HG03060 (cell line): ENCODE data around the gene RNGTT.
"Not testable (repeated sequence)": the region's sequence is repeated elsewhere in the genome, so short reads cannot be mapped to it uniquely, and the experiment has no call there.

ENCODE experiments used
- ATAC-seq: cut with Tn5 transposase; IDR thresholded peaks from one replicate; pipeline ENCODE4 v1.9.1; 2021; ENCODE audit warnings: low read depth, moderate number of reproducible peaks; ENCODE audit not compliant: unreplicated experiment

RNGTT gene

DNA sequence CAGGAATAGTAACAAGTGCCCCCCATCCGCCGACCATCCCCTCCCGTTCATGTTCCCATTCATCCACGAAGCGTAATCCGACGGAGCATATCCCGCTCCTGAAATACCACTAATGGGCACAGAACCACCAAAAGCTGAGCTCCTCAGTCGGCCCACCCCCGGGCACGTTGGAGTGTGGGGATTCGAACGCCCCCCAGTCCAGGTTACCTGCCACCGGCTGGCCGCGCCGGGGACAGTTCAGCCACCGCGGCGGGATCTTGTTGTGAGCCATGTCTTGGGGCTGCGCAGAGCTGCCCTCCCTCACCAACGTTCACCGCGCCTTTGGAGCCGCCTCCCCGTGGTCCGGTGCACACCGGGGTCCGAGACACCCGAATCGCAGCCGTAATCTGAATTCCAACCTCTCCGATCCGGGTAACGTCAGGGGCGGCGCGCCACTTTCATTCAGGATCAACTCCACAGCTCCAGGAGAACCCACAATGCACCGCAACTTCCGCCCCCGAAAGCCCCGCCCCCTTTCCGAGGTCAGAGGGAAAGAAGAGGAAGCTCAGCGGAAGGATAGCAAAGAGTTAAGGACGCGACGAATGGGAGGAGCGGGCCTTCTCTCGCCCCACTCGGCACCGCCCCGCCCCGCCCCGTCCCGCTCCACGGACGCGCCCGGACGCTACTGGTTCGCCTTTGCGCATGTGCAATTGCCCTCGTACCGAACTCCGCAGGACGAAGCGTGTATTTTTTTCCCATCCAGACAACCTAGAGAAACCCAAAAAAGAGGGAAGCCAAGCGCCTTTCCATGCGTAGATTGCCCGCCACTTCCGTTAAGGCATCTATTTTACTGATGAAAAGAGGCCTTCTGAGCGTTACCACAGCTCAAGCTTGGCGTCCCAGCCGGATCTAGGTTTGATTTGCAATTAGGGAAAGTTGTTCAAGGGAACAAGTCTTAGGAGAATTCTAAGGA lies at the start of gene RNGTT:
RNGTT (minus strand) TSS at position 480 of the 952 bp plus-strand sequence; CDS start at position 271, 209 bp downstream.
- ATAC-seq, result peak; percentile 88

DNA sequence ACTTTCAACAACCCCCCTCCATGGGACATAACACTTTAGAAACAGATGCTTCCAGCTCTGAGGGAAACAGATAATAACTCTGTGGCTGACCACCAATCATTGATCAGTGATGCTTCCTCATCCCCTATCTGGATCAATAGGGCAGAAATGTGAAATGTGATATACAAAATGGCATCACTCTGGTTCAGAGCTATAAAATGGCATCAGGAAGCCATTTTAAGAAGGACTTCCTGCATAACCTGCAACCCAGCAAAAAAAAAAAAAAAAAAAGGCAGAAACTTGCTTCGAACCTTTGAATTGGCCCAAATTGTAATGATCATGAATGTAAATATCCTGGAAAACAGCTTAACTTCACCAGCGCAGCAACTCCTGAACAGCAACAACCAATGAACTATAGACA lies 48.0 kb upstream of the RNGTT start:
- ATAC-seq, result no peak

DNA sequence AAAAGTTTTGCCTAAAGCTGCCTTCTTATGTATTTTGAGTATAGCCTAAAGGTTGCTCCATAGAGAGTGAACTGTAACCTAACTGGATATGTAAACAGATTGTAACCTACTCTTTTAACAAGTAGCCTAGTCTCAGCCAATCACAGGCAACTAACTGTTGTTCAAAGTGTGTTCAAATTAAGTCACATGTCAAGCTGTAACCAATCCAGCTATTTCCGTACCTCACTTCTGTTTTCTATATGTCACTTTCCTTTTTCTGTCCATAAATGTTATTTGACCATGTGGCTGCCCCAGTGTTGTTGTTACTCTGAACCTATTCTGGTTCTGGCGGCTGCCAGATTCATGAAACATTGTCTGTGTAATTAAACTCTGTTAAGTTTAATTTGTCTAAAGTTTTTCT lies 47.4 kb upstream of the RNGTT start:
- ATAC-seq, result no peak

DNA sequence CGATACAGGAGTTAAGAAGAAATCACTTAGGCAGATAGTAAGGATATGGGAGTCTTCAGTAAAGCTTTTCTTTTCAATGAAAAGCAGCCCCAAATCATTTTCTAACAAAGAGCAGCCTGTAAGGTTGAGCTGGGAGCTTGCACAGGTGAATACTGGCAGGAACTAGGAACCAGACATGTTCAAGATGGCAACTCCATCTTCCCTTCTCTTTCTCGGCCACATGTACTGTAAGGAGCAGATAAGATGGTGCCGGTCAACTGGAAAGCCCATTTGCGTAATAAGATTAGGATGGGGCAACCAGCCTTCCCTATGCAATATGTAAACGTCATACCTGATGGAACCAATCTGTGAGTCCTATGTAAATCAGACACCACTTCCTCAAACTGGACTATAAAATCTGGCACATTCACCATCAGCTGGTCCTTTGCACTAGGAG lies 46.2 kb upstream of the RNGTT start:
- ATAC-seq, result no peak

DNA sequence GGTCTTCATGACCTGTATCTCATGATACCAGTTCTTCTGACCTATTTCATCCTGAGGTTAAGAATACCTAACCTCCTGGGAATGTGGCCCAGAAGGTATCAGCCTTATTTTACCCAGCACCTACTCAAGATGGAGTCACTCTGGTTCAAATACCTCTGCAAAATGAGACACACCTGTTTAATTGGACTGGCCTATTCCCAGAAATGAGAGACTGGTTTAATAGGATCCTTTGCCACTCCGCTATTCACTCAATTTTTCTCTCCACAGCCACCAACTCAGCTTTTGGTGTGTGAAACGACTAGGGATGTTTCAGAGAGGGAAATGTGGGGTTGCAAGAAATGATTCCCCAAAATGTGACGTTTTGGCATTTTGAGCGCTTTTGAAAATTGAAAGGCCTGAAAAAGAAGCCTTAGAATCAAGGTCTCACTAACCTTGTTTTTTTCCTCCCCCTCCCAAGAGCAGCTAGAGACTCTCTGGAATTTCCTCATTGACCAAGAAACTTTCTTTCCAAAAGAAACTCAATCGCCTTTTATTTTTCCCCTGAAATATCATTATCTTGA lies 45.5 kb upstream of the RNGTT start:
- ATAC-seq, result no peak

DNA sequence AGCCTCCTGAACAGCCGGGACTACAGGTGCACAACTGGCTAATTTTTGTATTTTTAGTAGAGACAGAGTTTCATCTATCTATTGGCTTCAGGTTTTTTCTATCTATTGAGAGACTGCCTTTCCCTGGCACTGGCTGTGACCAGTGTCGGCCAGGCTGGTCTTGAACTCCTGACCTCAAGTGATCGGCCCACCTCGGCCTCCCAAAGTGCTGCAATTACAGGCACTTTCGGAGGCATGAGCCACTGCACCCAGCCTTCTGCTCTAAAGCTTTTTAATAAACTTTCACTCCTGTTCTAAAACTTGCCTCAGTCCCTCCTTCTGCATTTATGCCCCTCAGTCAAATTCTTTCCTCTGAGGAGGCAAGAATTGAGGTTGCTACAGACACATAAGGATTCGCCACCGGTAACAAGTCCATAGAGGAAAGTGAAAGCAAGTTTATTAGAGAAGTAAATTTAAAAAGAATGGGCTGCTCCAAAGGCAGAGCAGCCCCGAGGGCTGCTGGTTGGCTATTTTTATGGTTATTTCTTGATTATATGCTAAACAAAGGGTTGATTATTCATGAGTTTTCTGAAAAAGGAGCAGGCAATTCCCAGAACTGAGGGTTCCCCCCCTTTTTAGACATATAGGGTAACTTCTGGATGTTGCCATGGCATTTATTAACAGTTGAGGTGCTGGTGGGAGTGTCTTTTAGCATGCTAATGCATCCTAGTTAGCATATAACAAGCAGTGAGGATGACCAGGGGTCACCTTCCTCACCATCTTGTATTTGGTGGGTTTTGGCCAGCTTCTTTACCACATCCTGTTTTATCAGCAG lies 44.8 kb upstream of the RNGTT start:
- no peak for ATAC-seq

DNA sequence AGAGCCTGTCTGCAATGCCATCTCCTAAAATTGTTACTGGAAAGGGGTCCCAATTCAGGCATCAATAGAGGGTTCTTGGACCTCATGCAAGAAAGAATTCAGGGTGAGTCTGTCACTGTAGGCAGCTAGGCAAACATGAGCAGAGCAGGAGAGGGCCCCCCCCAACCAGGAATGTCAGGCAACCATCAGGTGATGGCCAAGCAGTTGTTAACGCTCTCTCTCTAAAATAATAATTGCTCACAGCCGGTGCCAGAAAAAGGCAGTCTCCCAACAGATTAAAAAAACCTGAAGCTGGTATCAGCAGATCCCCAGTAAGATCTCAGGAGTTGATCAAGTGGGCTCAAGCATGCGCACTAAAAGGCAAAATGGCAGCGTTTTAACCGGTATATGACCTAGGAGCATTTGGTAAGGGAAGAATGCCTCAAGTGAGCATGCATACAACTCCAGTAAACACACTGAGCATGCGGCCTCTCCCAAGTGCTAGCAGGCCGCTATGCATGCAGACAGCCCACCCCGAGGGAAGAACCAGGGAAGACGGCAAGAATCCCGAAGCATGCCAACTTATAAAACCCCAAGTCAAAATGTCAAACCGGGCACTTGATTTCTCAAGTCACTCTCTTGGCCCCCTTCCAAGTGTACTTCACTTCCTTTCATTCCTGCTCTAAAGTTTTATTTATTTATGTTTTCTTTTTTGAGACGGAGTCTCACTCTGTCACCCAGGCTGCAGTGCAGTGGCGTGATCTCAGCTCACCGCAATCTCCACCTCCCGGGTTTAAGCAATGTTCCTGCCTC lies 44.0 kb upstream of the RNGTT start:
- ATAC-seq, result no peak

DNA sequence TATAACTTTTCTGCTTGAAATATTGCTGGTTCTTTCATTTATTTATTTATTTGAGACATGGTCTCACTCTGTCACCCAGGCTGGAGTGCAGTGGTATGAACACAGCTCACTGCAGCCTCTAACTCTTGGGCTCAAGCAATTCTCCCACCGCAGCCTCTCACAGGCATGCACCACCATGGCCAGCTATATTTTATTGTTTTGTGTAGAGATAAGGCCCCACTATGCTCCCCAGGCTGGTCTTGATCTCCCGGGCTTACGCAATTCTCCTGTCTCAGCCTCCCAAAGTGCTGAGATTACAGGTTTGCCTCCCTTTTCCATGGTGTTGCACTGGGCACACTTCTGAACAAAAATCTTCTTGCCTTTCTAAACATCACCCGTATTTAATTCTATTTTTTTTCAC lies 39.1 kb upstream of the RNGTT start:
- ATAC-seq, result no peak

DNA sequence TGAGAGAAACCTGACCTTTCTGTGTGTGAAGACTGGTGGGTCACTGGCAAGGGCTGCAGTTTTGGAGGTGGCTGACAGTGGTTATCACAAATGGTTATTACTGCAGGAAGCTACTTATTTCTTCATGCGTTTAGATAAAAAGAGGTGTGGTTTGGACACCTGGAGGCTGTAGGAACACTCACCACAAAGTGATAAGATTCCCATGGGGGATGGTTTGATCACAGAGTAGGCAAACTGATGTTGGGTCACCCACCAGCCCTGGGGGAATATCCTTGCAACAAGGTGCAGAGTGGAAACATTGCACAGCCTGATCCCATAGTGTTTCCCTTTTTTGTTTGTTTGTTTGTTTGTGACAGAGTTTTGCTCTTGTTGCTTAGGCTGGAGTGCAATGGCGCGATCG lies 33.9 kb upstream of the RNGTT start:
- no peak for ATAC-seq

DNA sequence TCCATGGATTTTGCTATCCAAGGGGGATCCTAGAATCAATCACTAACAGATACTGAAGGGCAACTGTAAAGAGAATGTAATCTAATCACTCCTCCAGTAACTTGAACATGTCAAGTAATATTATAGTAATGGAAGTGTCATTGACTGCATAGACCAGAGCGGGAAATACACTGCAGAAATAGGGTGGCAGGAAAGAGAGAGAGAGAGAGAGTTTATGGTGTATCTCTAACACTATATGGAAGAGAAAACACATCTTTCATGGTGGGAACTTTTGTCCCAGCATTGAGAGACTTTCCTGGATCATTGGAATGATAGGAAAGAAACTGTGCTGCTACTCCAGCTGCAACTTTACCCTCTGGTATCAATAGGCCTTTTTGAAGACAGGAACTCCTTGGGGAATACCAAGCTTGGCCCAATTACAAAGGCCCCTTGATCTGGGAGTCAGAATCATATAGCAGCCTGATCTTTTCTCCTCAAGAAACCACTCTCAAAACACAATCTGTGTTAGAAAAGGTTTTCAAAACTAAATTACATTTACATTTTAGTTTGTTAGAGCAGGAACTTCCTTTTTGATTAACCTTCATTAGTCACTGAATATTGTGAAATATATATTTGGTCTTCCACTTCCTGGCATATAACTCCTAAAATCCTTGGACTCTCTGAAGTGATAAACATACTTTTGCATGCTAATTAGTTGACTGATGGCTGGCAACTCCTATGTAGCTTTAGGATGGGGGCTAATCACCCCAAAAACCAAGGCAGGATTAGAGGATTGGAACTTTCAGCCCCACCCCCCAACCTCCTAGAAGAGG lies 29.5 kb upstream of the RNGTT start:
- ATAC-seq, result no peak

DNA sequence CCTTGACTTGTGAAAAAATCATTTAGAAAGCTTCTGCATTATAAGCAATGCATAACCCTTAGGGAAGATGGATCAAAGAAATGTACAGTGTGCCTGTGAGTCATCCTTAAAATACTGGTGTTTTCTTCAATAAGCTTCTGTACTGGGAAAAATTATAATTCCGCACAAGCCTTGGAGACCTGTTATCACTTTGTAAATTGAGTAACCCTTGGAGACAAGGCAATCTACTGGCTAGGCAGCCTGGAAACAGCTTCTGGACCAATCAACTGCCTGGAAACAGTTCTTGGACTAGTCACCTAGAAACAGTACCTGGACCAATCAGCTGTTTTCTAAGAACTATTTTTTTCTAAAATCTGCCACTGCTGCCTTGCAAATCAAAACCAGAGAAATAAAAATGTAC lies 25.8 kb upstream of the RNGTT start:
- no peak for ATAC-seq

DNA sequence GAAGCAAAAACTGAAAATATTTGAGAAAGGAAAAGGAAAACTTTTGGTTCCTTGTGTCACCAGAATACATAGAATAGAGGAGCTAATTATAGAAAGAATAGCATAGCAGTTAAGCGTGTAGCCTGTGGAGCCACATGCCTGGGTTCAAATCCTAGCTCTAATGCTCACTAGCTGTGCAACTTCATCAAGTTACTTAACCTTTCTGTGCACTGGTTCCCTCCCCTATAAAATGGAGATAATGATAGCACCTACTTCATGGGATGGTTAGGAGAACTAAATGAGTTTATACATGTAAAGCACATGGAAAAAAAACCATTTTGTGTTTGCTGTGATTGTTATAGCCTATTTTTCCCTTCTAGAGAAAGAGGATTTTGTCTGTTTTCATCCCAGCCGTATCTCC lies 24.5 kb upstream of the RNGTT start:
- ATAC-seq, result no peak

DNA sequence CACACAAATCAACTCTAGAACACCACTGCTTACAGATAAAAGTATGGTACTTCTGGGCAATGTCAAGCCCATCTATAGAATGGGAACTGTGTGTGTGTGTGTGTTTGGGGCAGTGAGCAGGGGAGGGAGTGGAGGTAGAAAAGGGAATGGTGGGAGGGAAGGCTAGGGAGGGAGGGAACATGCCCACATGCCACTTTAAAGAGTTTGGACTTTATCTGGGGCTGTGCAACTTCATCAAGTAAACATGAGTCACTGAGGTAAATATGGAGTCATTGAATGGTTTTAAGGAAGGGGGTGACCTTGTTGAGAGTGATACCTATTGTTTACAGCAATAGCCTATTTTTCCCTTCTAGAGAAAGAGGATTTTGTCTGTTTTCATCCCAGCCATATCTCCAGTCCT lies 22.5 kb upstream of the RNGTT start:
- no peak for ATAC-seq

DNA sequence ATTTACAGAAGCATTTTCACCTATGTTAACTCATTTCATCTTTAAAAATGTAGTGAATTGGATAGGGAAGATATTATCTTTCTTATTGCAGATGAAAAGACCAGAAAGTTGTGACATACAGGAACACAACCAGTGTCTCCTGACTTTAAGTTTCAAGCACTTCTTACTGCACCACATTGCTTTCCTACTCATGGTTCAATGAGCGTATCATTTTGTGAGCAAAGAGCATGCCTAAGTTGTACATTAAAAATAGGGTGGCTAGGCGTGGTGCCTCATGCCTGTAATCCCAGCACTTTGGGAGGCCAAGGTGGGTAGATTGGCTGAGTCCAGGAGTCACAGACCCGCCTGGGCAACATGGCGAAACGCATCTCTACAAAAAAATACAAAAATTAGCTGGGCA lies 21.2 kb upstream of the RNGTT start:
- ATAC-seq, result no peak

DNA sequence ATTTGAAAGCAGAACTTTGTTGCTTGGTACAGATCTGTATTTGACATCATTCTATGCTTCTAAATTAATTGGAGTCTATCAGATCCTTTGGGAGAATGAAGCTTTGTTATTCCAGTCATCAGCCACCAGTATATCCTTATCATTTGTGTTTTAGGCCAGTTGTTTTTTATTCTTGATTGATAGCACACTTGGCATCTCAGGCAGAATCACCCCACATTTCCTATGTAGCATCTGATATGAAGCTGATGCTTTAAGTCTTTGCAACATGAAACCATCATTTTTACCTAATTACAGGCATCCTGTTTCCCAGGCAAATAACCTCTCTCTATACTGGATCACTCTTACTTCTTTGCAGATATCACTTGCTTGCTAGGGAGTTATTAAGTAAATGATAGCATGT lies 20.7 kb upstream of the RNGTT start:
- no peak for ATAC-seq

DNA sequence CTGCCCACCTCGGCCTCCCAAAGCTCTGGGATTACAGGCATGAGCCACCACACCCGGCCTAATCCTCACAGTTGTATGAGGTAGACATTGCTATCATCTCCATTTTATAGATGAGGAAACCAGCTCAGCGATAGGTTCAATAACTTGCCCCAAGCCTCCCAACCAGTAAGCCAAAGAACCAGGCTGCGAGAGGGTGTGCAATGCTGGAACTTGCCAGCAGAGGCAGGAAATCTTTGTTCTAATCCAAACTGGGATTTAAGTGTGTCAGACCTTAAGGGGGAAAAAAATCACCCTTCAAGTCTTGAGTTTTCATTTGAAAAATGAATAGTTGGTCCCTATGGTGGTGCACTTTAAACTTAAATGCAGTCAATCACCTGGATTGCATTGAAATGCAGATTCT lies 20.1 kb upstream of the RNGTT start:
- no peak for ATAC-seq

DNA sequence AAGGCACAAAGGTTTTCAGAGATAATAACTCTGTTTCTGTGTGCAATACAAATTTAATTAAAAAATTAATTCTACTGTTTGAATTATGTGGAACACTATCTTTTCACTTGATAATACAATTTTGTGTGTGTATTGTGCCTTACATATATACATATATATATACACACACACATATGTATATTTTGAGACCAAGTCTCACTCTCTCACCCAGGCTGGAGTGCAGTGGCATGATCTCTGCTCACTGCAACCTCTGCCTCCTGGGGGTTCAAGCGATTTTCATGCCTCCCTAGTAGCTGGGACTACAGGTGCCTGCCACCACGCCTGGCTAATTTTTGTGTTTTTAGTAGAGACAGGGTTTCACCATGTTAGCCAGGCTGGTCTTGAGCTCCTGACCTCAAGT lies 19.7 kb upstream of the RNGTT start:
- not testable (repeated sequence) for ATAC-seq

DNA sequence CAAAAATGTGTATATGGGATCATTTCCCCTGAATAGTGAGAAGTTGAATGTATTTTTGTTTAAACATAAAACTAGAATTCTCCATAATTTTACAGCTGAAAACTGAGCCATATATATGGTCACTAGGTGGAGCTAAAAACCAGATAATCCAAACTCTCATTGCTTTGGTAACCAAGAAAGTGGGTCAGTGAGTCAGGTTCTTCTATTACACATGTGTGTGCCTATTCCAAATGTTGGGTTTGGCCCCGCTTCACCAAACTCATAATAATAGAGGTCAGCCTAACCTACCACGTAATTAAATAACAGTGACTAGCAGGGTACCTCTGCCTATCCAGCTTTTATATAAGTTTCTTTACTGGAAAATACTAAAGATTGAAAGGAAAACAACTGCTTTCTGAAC lies 19.3 kb upstream of the RNGTT start:
- no peak for ATAC-seq

DNA sequence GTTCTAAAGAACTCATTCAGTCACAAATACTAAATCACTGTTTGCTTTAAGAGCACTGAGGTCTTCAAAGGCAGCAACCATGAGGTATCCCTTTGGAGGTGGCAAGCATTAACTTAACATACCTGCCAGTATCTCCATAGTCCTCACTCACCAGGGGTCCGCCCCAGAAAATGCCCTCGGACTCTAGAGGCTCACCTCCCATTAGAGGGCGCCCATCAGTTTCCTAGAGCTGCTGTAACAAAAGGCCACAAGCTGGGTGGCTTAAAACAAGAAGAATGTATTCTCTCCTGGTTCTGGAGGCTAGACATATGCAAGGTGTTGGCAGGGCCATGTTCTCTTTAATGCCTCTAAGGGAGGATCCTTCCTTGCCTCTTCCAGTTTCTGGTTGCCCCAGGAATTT lies 12.0 kb upstream of the RNGTT start:
- ATAC-seq, result no peak
